Activated effector memory CD4-positive, alpha-beta T cell treated with anti-CD3 and anti-CD28 coated beads, Interleukin-2, amount 50 U/mL, for 16 hours (primary cell): Measurements from ENCODE around the gene NXPE1.
"Not testable (repeated sequence)": the region's sequence is repeated elsewhere in the genome, so short reads cannot be mapped to it uniquely, and the experiment has no call there.

Experiments used
- DNase-seq: peaks from one replicate; pipeline ENCODE4 v3.0.0-alpha.2; 2020

Gene NXPE1

GRCh38 chr11:114559425-114560310 lies at the start of gene NXPE1:
TSS of gene NXPE1 (minus strand) at chr11:114559881. CDS start at chr11:114551201, 8,680 bp downstream.
- DNase-seq, result no peak

- DNase-seq, result no peak
Observed at GRCh38 chr11:114609429-114609828, 49.7 kb upstream of the NXPE1 start.

GRCh38 chr11:114608605-114609004 lies 48.9 kb upstream of the NXPE1 start:
- not testable (repeated sequence) for DNase-seq

- no peak for DNase-seq
Observed at GRCh38 chr11:114607753-114608459, 48.2 kb upstream of the NXPE1 start.

GRCh38 chr11:114606802-114607075 lies 47.1 kb upstream of the NXPE1 start:
- not testable (repeated sequence) for DNase-seq

- DNase-seq, result no peak
Observed at GRCh38 chr11:114606003-114606801, 46.5 kb upstream of the NXPE1 start.

GRCh38 chr11:114605370-114605769 lies 45.7 kb upstream of the NXPE1 start:
- no peak for DNase-seq

- DNase-seq, result no peak
Observed at GRCh38 chr11:114604886-114605285, 45.2 kb upstream of the NXPE1 start.

- DNase-seq, result no peak
Observed at GRCh38 chr11:114604179-114604813, 44.6 kb upstream of the NXPE1 start.

- DNase-seq, result not testable (repeated sequence)
Observed at GRCh38 chr11:114603151-114603550, 43.5 kb upstream of the NXPE1 start.

GRCh38 chr11:114598461-114598860 lies 38.8 kb upstream of the NXPE1 start:
- no peak for DNase-seq

GRCh38 chr11:114596175-114596919 lies 36.7 kb upstream of the NXPE1 start:
- no peak for DNase-seq

- DNase-seq, result no peak
Observed at GRCh38 chr11:114595571-114595970, 35.9 kb upstream of the NXPE1 start, which contains the start of gene NXPE4. TSS of gene NXPE4 (minus strand) at chr11:114595786. CDS start at chr11:114594759, 1,027 bp downstream.

- no peak for DNase-seq
Observed at GRCh38 chr11:114594703-114595102, 35.0 kb upstream of the NXPE1 start.

GRCh38 chr11:114587398-114587953 lies 27.8 kb upstream of the NXPE1 start:
- DNase-seq, result no peak

- no peak for DNase-seq
Observed at GRCh38 chr11:114586797-114587196, 27.1 kb upstream of the NXPE1 start.

GRCh38 chr11:114571712-114572111 lies 12.0 kb upstream of the NXPE1 start:
- DNase-seq, result no peak

- DNase-seq, result no peak
Observed at GRCh38 chr11:114569801-114570200, 10.1 kb upstream of the NXPE1 start.

GRCh38 chr11:114566276-114566675 lies 6.6 kb upstream of the NXPE1 start:
- no peak for DNase-seq

GRCh38 chr11:114564831-114565230 lies 5.2 kb upstream of the NXPE1 start:
- no peak for DNase-seq

GRCh38 chr11:114563077-114563476 lies 3.4 kb upstream of the NXPE1 start:
- no peak for DNase-seq
